Measurements from ENCODE around the gene RANBP3. TPM values are rescaled to one million over a fixed set of nuclear protein-coding genes. Genes with fewer than 3 reads are reported as not detected.
A peak's percentile ranks its signal among the peaks of the same experiment; 100 is the strongest.

The RANBP3 gene
- total RNA-seq, 1 donor from 2014 or later: 25.0 TPM

DNA sequence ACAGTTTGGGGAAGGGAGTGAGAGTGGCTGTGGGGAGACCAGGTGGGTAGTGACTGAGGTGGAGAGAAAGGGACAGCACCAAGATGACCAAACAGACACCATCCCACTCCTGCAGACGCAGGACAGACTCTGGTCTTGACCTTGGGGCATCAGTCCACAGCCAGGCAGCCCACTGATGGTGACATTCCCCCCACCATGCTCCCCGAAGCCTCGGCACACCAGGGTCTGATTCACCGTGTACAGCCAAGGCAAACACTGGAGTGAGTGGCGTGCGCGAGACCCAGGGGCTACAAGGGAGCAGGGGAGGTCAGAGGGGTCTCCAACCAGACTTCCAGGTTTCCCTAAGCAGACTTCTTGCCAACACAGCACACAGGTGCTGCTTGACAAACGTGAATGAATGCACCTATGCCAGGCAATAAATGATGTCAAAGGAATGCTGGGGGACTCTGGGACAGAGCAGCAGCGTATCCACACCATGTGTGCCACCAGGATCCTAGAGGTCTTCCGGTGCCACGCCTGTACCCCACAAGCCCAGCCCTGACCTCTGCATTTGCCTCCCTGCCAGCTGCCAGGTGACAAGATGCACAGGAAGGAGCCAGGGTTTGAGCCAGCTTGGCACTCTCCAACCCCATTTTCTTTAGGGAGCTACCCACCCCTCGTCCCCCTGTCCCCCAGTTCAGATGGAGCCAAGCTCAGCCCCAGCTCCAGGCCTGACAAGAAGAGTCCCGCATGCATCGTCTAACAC lies 18.5 kb downstream of the RANBP3 start:
- Histone ChIP-seq H3K4me3 (ENCODE audit: low read depth, low read length) (no peak overlapping the region), H3K27me3 (ENCODE audit: control insufficient read depth, insufficient read depth, low read length) (no peaks in the 10 kb centered on the region), H3K36me3 (ENCODE audit: control insufficient read depth, insufficient read depth, low read length) (peaks cover 2% of the 10 kb centered on the region)
- TF ChIP-seq, protein P1, sequence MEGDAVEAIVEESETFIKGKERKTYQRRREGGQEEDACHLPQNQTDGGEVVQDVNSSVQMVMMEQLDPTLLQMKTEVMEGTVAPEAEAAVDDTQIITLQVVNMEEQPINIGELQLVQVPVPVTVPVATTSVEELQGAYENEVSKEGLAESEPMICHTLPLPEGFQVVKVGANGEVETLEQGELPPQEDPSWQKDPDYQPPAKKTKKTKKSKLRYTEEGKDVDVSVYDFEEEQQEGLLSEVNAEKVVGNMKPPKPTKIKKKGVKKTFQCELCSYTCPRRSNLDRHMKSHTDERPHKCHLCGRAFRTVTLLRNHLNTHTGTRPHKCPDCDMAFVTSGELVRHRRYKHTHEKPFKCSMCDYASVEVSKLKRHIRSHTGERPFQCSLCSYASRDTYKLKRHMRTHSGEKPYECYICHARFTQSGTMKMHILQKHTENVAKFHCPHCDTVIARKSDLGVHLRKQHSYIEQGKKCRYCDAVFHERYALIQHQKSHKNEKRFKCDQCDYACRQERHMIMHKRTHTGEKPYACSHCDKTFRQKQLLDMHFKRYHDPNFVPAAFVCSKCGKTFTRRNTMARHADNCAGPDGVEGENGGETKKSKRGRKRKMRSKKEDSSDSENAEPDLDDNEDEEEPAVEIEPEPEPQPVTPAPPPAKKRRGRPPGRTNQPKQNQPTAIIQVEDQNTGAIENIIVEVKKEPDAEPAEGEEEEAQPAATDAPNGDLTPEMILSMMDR (IDR thresholded peaks at IDR 0.05; ENCODE audit: insufficient read depth, low read length, severe bottlenecking): no peak
- FAIRE-seq (no peak), DNase-seq (ENCODE audit: low read depth) (no peak)

DNA sequence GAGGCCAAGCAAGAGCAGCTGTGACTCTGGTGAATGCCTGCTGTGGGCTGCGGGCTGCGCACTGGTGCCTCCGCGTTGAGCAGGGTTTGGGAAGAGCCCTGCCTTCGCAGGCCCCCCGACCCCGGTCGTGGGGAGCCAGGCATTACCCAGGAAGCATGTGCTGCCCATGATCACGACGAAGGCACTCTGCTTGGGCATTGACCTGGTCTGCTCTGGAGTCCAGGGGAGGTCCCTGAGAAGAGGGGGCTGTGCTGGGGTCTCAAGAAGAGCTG lies 19.2 kb downstream of the RANBP3 start:
- Histone ChIP-seq H3K4me3 (ENCODE audit: low read depth, low read length) (no peak overlapping the region), H3K36me3 (ENCODE audit: control insufficient read depth, insufficient read depth, low read length) (peaks cover 2% of the 10 kb centered on the region), H3K27me3 (ENCODE audit: control insufficient read depth, insufficient read depth, low read length) (no peaks in the 10 kb centered on the region)
- FAIRE-seq (no peak), DNase-seq (ENCODE audit: low read depth) (no peak)
- TF ChIP-seq, protein P1 (IDR thresholded peaks at IDR 0.05; ENCODE audit: insufficient read depth, low read length, severe bottlenecking): no peak

DNA sequence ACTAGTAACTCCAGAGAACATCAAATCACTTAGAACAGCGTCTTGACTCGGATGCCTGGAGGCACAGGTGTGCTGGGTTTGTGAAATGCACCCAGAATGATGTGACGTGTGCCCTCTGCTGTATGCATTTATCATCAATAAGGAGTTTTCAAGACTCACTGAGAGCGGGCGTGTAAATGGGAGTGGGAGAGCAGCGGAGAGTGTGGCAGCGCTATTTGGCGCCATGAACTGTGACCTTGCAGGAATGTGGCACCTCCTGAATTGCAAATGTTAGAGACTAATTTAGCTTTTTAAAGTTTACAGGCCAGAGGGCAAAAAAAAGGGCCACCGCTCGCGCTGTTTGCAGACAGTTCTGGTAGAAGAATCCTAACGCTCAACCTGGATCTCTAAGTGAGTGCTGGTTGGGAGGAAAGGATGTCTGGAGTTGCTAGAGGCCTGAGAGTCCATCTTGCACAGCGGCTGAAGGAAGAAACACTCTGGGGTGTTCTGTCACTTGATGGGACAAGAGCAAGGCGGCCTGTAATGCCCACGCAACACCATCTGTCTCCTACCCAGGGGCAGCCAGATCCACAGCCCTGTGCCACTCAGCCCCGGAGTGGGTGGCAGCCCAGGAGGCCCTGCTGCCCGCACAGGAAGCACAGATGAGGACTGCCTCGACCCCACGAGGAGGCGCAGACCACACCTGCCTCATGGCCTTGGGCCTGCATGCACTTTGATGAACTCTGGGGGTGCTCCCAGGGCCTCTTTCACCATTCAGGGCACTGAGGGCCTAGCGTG lies 19.7 kb downstream of the RANBP3 start:
- FAIRE-seq (no peak), DNase-seq (ENCODE audit: low read depth) (no peak)

DNA sequence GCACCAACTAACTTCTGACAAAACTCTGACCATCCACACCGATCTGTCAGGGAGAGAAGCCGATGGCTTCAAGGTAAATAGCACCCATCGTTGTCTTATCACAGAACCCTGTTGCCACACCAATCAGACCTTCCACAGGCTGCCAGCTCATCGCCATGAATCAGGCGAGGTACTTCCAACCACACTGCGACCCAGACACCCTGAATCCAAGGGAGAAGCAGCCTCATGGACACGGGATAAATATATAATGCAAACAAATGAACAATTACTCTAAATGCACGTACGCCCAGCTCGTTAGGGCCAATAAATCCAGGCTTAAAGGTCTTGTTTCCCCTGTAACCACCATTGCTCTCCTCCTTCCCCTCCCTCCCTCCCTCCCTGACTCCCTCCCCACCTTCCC lies 20.8 kb downstream of the RANBP3 start:
- no peaks in the 10 kb centered on the region for H3K27me3 ChIP-seq (ENCODE audit: control insufficient read depth, insufficient read depth, low read length)
- peaks cover 2% of the 10 kb centered on the region for H3K36me3 ChIP-seq (ENCODE audit: control insufficient read depth, insufficient read depth, low read length)
- DNase-seq (ENCODE audit: low read depth) (peak; percentile 58), FAIRE-seq (peak; percentile 92)
- no peak overlapping the region for H3K4me3 ChIP-seq (ENCODE audit: low read depth, low read length)
- TF ChIP-seq, protein P1 (IDR thresholded peaks at IDR 0.05; ENCODE audit: insufficient read depth, low read length, severe bottlenecking): no peak

More for the DNA sequence above, 19.7 kb downstream of the RANBP3 start:
- TF ChIP-seq, protein P1 (IDR thresholded peaks at IDR 0.05; ENCODE audit: insufficient read depth, low read length, severe bottlenecking): no peak
- no peaks in the 10 kb centered on the region for H3K27me3 ChIP-seq (ENCODE audit: control insufficient read depth, insufficient read depth, low read length)
- peaks cover 2% of the 10 kb centered on the region for H3K36me3 ChIP-seq (ENCODE audit: control insufficient read depth, insufficient read depth, low read length)
- H3K4me3 ChIP-seq (ENCODE audit: low read depth, low read length): no peak overlapping the region

DNA sequence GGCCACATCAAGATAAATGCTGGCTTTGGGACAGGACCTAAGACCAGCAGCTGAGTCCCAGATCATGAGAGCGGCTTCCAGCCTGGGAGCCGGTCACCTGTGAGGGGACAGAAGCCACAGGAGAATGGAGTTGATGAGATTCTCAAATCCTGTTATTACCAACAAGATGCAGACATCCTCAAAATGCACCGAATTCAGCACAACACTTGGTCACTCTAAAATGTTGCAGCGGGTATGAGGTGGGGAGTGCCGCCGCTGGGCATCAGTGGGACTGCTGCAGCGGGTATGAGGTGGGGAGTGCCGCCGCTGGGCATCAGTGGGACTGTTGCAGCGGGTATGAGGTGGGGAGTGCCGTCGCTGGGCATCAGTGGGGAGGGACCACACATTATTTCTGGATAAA lies 21.2 kb downstream of the RANBP3 start:
- TF ChIP-seq, protein P1 (IDR thresholded peaks at IDR 0.05; ENCODE audit: insufficient read depth, low read length, severe bottlenecking): no peak
- FAIRE-seq: no peak
- Histone ChIP-seq H3K27me3 (ENCODE audit: control insufficient read depth, insufficient read depth, low read length) (no peaks in the 10 kb centered on the region), H3K4me3 (ENCODE audit: low read depth, low read length) (no peak overlapping the region), H3K36me3 (ENCODE audit: control insufficient read depth, insufficient read depth, low read length) (peaks cover 2% of the 10 kb centered on the region)
- no peak for DNase-seq (ENCODE audit: low read depth)
